Stimulated activated CD8-positive, alpha-beta memory T cell treated with anti-CD3 and anti-CD28 coated beads, Interleukin-7, amount 100 ng/mL, for 24 hours (primary cell): ENCODE data around the gene CSN3.

Experiments
- DNase-seq: peaks from one replicate; pipeline ENCODE4 v3.0.0-alpha.2; 2020; ENCODE audit warnings: low read depth

CSN3 gene

DNA sequence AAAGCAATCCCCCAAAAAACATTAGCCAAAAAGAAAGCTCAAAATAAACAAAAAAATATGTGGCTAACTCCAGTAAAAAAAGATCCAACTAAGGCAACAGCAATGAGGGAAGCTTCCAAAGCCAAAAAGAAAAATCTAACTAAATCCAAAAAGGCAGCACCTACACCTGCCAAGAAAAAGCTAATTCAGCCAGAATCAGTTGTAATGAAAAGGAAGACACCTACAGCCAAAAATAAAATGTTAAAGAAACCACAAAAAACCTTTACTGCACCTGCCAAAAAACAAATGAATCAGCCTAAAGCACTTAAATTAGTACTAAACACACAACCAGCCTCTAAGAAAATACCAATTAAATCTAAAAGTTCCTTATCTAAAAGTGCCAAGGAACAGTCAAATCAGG lies 55.2 kb downstream of the CSN3 start:
- no peak for DNase-seq

DNA sequence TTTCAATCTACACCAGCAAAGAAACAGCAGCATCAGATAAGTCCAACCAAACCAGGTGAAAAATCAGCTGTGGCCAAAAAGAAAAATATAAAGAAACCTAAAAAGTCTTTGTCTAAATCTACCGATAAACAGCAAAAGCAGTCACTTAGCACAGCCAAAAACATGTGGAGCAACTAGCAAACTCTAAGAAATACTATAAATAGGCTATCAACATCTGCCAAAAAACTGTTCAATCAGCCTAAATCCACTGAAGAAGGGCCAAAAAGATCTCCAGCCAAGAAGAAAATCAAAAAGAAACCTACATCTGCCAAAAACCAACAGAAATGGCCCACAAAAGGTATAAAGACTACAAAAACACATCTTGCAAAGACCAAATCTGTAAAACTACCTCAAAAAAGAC lies 55.7 kb downstream of the CSN3 start:
- no peak for DNase-seq

GRCh38 chr4:70299643-70300042 lies 57.2 kb downstream of the CSN3 start:
- DNase-seq = no peak

- no peak for DNase-seq
These were observed 57.8 kb downstream of the CSN3 start for GRCh38 chr4:70300215-70300614.
